Upper lobe of right lung (tissue), 1 donor: ENCODE measurements around the gene ITGA6. TPM values are rescaled to one million over a fixed set of nuclear protein-coding genes. Genes with fewer than 3 reads are reported as not detected.

ENCODE experiments used
- ATAC-seq: fragments of 200-7000 bp; cut with Tn5 transposase; one replicate; pipeline ENCODE4 v1.9.1; 2020; ENCODE audit warnings: mild to moderate bottlenecking, moderate library complexity
- DNase-seq: peaks from one replicate; pipeline ENCODE4 v3.0.0-alpha.2; 2020
- H3K27ac ChIP-seq: fragments of 200-600 bp; one replicate; pipeline ENCODE4 v1.8.0; 2022
- H3K27me3 ChIP-seq: fragments of 200-600 bp; one replicate; pipeline ENCODE4 v1.8.0; 2022; ENCODE audit warnings: mild to moderate bottlenecking
- H3K36me3 ChIP-seq: fragments of 200-600 bp; one replicate; pipeline ENCODE4 v1.8.0; 2022
- H3K4me1 ChIP-seq: fragments of 200-600 bp; one replicate; pipeline ENCODE4 v1.8.0; 2022
- H3K4me3 ChIP-seq: fragments of 200-600 bp; one replicate; pipeline ENCODE4 v1.8.0; 2022; ENCODE audit warnings: mild to moderate bottlenecking
- H3K9me3 ChIP-seq: fragments of 200-600 bp; one replicate; pipeline ENCODE4 v1.8.0; 2022
- CTCF ChIP-seq: fragments of 200-600 bp; IDR thresholded peaks from one replicate; pipeline ENCODE4 v1.8.0; 2022; ENCODE audit warnings: antibody characterized with exemption
- intact Hi-C: fragments of 100-400 bp; cut with DNase I; formaldehyde crosslinking; loops from one replicate; pipeline ENCODE4 v1.11.0; 2022
- long read RNA-seq: library from polyadenylated mRNA; unstranded; transcript quantifications from one replicate; pipeline ENCODE4 v2.0.0, GENCODE V29; 2021
- total RNA-seq: library from RNA; stranded (reverse); fragmentation: NEBNext Ultra II Directional; extraction: Animal tissue kit (Norgen Biotek cat#: 25700); gene quantifications from one replicate; pipeline ENCODE4 v1.2.1, GENCODE V29; 2021
- donor health status: DM: no; HTN: yes; CAD: no; lungs with severe emphysema.

Gene ITGA6
- 73.0 TPM for total RNA-seq
- long read RNA-seq, full-length matches to known transcripts: 91 of 137 reads
- long read RNA-seq, partial matches to known transcripts: 30 of 137 reads
- long read RNA-seq, other reads (novel, unspliced or antisense): 16 of 137 reads

- H3K27ac ChIP-seq: peak within 1 kb of the TSS; percentile 82
- no peaks in the 10 kb centered on the region for H3K9me3 ChIP-seq
- intact Hi-C loops: no loop called here
Observed at GRCh38 chr2:172427256-172427989, at the start of gene ITGA6. ITGA6 (plus strand) TSS chr2:172427586.

GRCh38 chr2:172380436-172381274 lies 46.7 kb upstream of the ITGA6 start:
- Histone ChIP-seq H3K27ac (no peak overlapping the region), H3K9me3 (no peaks in the 10 kb centered on the region), H3K4me1 (peaks cover 8% of the 10 kb centered on the region), H3K4me3 (no peak overlapping the region), H3K27me3 (no peaks in the 10 kb centered on the region), H3K36me3 (no peaks in the 10 kb centered on the region)
- intact Hi-C loops: no loop called here
- DNase-seq: no peak
- no peak for TF ChIP-seq CTCF
- peak; percentile 83 for ATAC-seq

More at GRCh38 chr2:172427256-172427989, at the start of gene ITGA6:
- peak; percentile 88 for ATAC-seq
- DNase-seq: peak; percentile 91
- H3K27me3 ChIP-seq: no peaks in the 10 kb centered on the region
- H3K4me1 ChIP-seq: peaks cover 12% of the 10 kb centered on the region
- H3K4me3 ChIP-seq: peak within 1 kb of the TSS; percentile 81
- no peaks in the 10 kb centered on the region for H3K36me3 ChIP-seq
- TF ChIP-seq CTCF: peak; percentile 28

GRCh38 chr2:172381275-172382027 lies 45.9 kb upstream of the ITGA6 start:
- intact Hi-C loops: no loop called here
- Histone ChIP-seq H3K27me3 (no peaks in the 10 kb centered on the region), H3K27ac (no peak overlapping the region), H3K9me3 (no peaks in the 10 kb centered on the region), H3K4me1 (peaks cover 8% of the 10 kb centered on the region), H3K4me3 (no peak overlapping the region), H3K36me3 (no peaks in the 10 kb centered on the region)
- DNase-seq: no peak
- no peak for ATAC-seq
- TF ChIP-seq CTCF: no peak

- Histone ChIP-seq H3K4me3 (no peak overlapping the region), H3K4me1 (no peaks in the 10 kb centered on the region), H3K27me3 (no peaks in the 10 kb centered on the region), H3K36me3 (no peaks in the 10 kb centered on the region), H3K27ac (no peak overlapping the region), H3K9me3 (no peaks in the 10 kb centered on the region)
- TF ChIP-seq CTCF: no peak
- DNase-seq: no peak
- ATAC-seq: no peak
- intact Hi-C loops: no loop called here
Observed at GRCh38 chr2:172387361-172387760, 40.0 kb upstream of the ITGA6 start.

- TF ChIP-seq CTCF: no peak
- ATAC-seq: no peak
- Histone ChIP-seq H3K27ac (no peak overlapping the region), H3K36me3 (no peaks in the 10 kb centered on the region), H3K9me3 (no peaks in the 10 kb centered on the region), H3K4me3 (no peak overlapping the region), H3K4me1 (peaks cover 4% of the 10 kb centered on the region), H3K27me3 (no peaks in the 10 kb centered on the region)
- DNase-seq: no peak
- intact Hi-C loops: no loop called here
Observed at GRCh38 chr2:172389685-172390339, 37.6 kb upstream of the ITGA6 start.
